IMR-90 (cell line): Measurements from ENCODE around the gene NDOR1. TPM values are rescaled to one million over a fixed set of nuclear protein-coding genes. Genes with fewer than 3 reads are reported as not detected.

Source experiments
- ATAC-seq: fragments of 200-7000 bp; cut with Tn5 transposase; 2 replicates; pipeline ENCODE4 v1.9.1; 2020; ENCODE audit warnings: low read depth, mild to moderate bottlenecking, moderate library complexity
- BruUV-seq: library from RNA; stranded (reverse); fragments of 400-500 nt; replicated peaks from 2 replicates; lab custom pipeline; 2021; lab: Mats Ljungman, UMichigan
- CTCF ChIA-PET: fragments of 300-600 bp; formaldehyde crosslinking; extraction: SDS; loops from one replicate; lab custom pipeline; 2021; ENCODE audit warnings: antibody characterized with exemption; lab: Yijun Ruan, JAX
- POLR2A ChIA-PET: fragments of 300-600 bp; sonication (Branson Sonifier 250); formaldehyde crosslinking; loops from one replicate; lab custom pipeline; 2022; ENCODE audit warnings: antibody characterized with exemption; ENCODE audit not compliant: unreplicated experiment; lab: Charles Lee
- DNase-seq: peaks from one replicate; pipeline ENCODE4 v3.0.0; 2013
- H2AFZ ChIP-seq: replicated peaks from 2 replicates; pipeline ENCODE3; 2013; ENCODE audit warnings: low read length, mild to moderate bottlenecking; ENCODE audit not compliant: poor library complexity
- H2AK5ac ChIP-seq: 2 replicates; pipeline ENCODE4 v1.6.1; 2013; ENCODE audit warnings: low read depth, low read length, inconsistent platforms
- H2AK9ac ChIP-seq: replicated peaks from 2 replicates; pipeline ENCODE3; 2013; ENCODE audit warnings: mild to moderate bottlenecking, low read depth, low read length, moderate library complexity; ENCODE audit not compliant: poor library complexity
- H2BK120ac ChIP-seq: 2 replicates; pipeline ENCODE4 v1.6.1; 2013; ENCODE audit warnings: low read depth, low read length, inconsistent platforms
- H2BK15ac ChIP-seq: 3 replicates; pipeline ENCODE4 v1.6.1; 2013; ENCODE audit warnings: low read depth, low read length, inconsistent platforms
- H2BK20ac ChIP-seq: 2 replicates; pipeline ENCODE4 v1.6.1; 2013; ENCODE audit warnings: low read depth, mild to moderate bottlenecking, inconsistent platforms, low read length, moderate library complexity
- H2BK5ac ChIP-seq: 2 replicates; pipeline ENCODE4 v1.6.1; 2013; ENCODE audit warnings: mild to moderate bottlenecking, low read depth, low read length, inconsistent platforms; ENCODE audit not compliant: poor library complexity, severe bottlenecking
- H3K14ac ChIP-seq: replicated peaks from 2 replicates; pipeline ENCODE4 v1.6.1; 2013; ENCODE audit warnings: low read depth, low read length, inconsistent platforms
- H3K18ac ChIP-seq: 2 replicates; pipeline ENCODE4 v1.6.1; 2013; ENCODE audit warnings: low read depth, low read length, control low read depth
- H3K23ac ChIP-seq: 2 replicates; pipeline ENCODE4 v1.6.1; 2013; ENCODE audit warnings: low read depth, low read length, inconsistent platforms
- H3K27ac ChIP-seq: 2 replicates; pipeline ENCODE4 v1.5.1; 2013; ENCODE audit warnings: mild to moderate bottlenecking, control low read depth, low read length; ENCODE audit not compliant: insufficient read depth
- H3K27me3 ChIP-seq: 2 replicates; pipeline ENCODE4 v1.6.1; 2013; ENCODE audit warnings: low read length; ENCODE audit not compliant: control insufficient read depth, insufficient read depth
- H3K36me3 ChIP-seq: 2 replicates; pipeline ENCODE4 v1.6.1; 2013; ENCODE audit warnings: low read length, mixed read lengths; ENCODE audit not compliant: control insufficient read depth, insufficient read depth
- H3K4ac ChIP-seq: 2 replicates; pipeline ENCODE4 v1.6.1; 2013; ENCODE audit warnings: low read depth, low read length, inconsistent platforms
- H3K4me1 ChIP-seq: 2 replicates; pipeline ENCODE4 v1.6.1; 2013; ENCODE audit warnings: low read length, mixed read lengths; ENCODE audit not compliant: control insufficient read depth, insufficient read depth
- H3K4me2 ChIP-seq: 2 replicates; pipeline ENCODE4 v1.6.1; 2013; ENCODE audit warnings: low read depth, mild to moderate bottlenecking, control low read depth, low read length, moderate library complexity
- H3K4me3 ChIP-seq: 2 replicates; pipeline ENCODE4 v1.5.1; 2013; ENCODE audit warnings: low read depth, mild to moderate bottlenecking, control low read depth, low read length, moderate library complexity; ENCODE audit not compliant: insufficient read depth
- H3K56ac ChIP-seq: 2 replicates; pipeline ENCODE4 v1.6.1; 2013; ENCODE audit warnings: low read length, inconsistent platforms; ENCODE audit not compliant: insufficient read depth; ENCODE audit errors: extremely low read depth
- H3K79me1 ChIP-seq, 2 experiments: 2 replicates each; pipeline ENCODE4 v1.6.1; 2013; ENCODE audit warnings: low read length in 2 of 2, inconsistent platforms in 1 of 2, low read depth in 1 of 2
- H3K9ac ChIP-seq: 2 replicates; pipeline ENCODE4 v1.6.1; 2013; ENCODE audit warnings: low read depth, low read length, control low read depth
- H3K9me1 ChIP-seq: 2 replicates; pipeline ENCODE4 v1.6.1; 2013; ENCODE audit warnings: low read length, inconsistent platforms; ENCODE audit not compliant: insufficient read depth
- H3K9me3 ChIP-seq: 2 replicates; pipeline ENCODE4 v1.6.1; 2013; ENCODE audit warnings: low read length; ENCODE audit not compliant: control insufficient read depth, insufficient read depth
- H4K20me1 ChIP-seq: 2 replicates; pipeline ENCODE4 v1.6.1; 2013; ENCODE audit warnings: low read length, inconsistent platforms; ENCODE audit not compliant: insufficient read depth
- H4K5ac ChIP-seq: 2 replicates; pipeline ENCODE4 v1.6.1; 2013; ENCODE audit warnings: mild to moderate bottlenecking, low read depth, low read length, control low read depth
- H4K8ac ChIP-seq, 2 experiments: 2 replicates each; pipeline ENCODE4 v1.6.1; 2013; ENCODE audit warnings: low read depth in 2 of 2, low read length in 2 of 2, control low read depth in 1 of 2, inconsistent platforms in 1 of 2
- H4K91ac ChIP-seq: 2 replicates; pipeline ENCODE4 v1.6.1; 2013; ENCODE audit warnings: low read depth, low read length, inconsistent platforms; ENCODE audit not compliant: insufficient read depth
- BHLHE40 ChIP-seq: fragments of 150-350 bp; IDR thresholded peaks from 2 replicates; pipeline ENCODE4 v1.6.1; 2016; ENCODE audit warnings: mild to moderate bottlenecking, low read depth, low read length
- CEBPB ChIP-seq: IDR thresholded peaks from 2 replicates; pipeline ENCODE4 v1.6.1; 2012; ENCODE audit warnings: low read depth, low read length, improper control_type of control experiment
- CHD1 ChIP-seq: IDR thresholded peaks from 2 replicates; pipeline ENCODE4 v1.6.1; 2012; ENCODE audit warnings: low read depth, low read length, improper control_type of control experiment
- FOS ChIP-seq: fragments of 150-350 bp; IDR thresholded peaks from 2 replicates; pipeline ENCODE4 v1.6.1; 2016; ENCODE audit warnings: low read depth, low read length
- MAZ ChIP-seq: IDR thresholded peaks from 2 replicates; pipeline ENCODE4 v1.6.1; 2012; ENCODE audit warnings: low read depth, mild to moderate bottlenecking, low read length, improper control_type of control experiment, moderate library complexity, borderline replicate concordance
- MXI1 ChIP-seq: IDR thresholded peaks from 2 replicates; pipeline ENCODE4 v1.6.1; 2012; ENCODE audit warnings: low read depth, mild to moderate bottlenecking, low read length, moderate library complexity, borderline replicate concordance
- NFE2L2 ChIP-seq: fragments of 150-350 bp; IDR thresholded peaks from 2 replicates; pipeline ENCODE4 v1.6.1; 2016; ENCODE audit warnings: low read depth, mild to moderate bottlenecking, low read length
- POLR2A ChIP-seq: IDR thresholded peaks from 2 replicates; pipeline ENCODE4 v1.6.1; 2012; ENCODE audit warnings: mild to moderate bottlenecking, low read depth, low read length
- RAD21 ChIP-seq: IDR thresholded peaks from 2 replicates; pipeline ENCODE4 v1.6.1; 2012; ENCODE audit warnings: low read length, improper control_type of control experiment
- RCOR1 ChIP-seq: IDR thresholded peaks from 2 replicates; pipeline ENCODE4 v1.6.1; 2012; ENCODE audit warnings: mild to moderate bottlenecking, low read length, improper control_type of control experiment; ENCODE audit not compliant: insufficient replicate concordance
- RFX5 ChIP-seq: IDR thresholded peaks from 2 replicates; pipeline ENCODE4 v1.8.0; 2012; ENCODE audit warnings: low read depth, mild to moderate bottlenecking, low read length, moderate library complexity
- SMC3 ChIP-seq: fragments of 150-350 bp; IDR thresholded peaks from 2 replicates; pipeline ENCODE4 v1.6.1; 2016; ENCODE audit warnings: low read depth, mild to moderate bottlenecking, antibody characterized with exemption, low read length, moderate library complexity
- USF2 ChIP-seq: fragments of 150-350 bp; IDR thresholded peaks from 2 replicates; pipeline ENCODE4 v1.6.1; 2017; ENCODE audit warnings: mild to moderate bottlenecking, antibody characterized with exemption, low read length, low read depth
- WGBS, 2 experiments: methylation state at CpG; one replicate each; pipeline versions ENCODE4 v1.1.5 to v1.1.7; 2013; ENCODE audit warnings: missing lambda C conversion rate in 2 of 2; ENCODE audit not compliant: insufficient read length in 1 of 2; ENCODE audit errors: extremely low coverage in 2 of 2; 5-methylcytosine and 5-hydroxymethylcytosine counted together
- dilution Hi-C: fragments of 300-500 bp; cut with HindIII; formaldehyde crosslinking; loops from one replicate; pipeline ENCODE4 v1.14.3; 2018; ENCODE audit warnings: low sequenced_read_pairs; ENCODE audit not compliant: unreplicated experiment
- in situ Hi-C: fragments of 300-500 bp; cut with MboI; formaldehyde crosslinking; loops from 3 replicates; pipeline ENCODE4 v1.14.3; 2019; ENCODE audit warnings: low sequenced_read_pairs, inconsistent platforms, mixed read lengths
- intact Hi-C: fragments of 100-400 bp; cut with micrococcal nuclease; formaldehyde crosslinking; loops from 2 replicates; pipeline ENCODE4 v1.10.0; 2022
- polyA plus RNA-seq, 3 experiments: library from polyadenylated mRNA; depleted of rRNA; stranded (reverse); fragments of >200 nt; gene quantifications; 2 replicates each; pipeline ENCODE4 v1.2.3, GENCODE V29; 2012; ENCODE audit warnings: low replicate concordance in 1 of 3
- total RNA-seq: library from RNA; depleted of rRNA; stranded (reverse); fragments of >200 nt; gene quantifications from 2 replicates; pipeline ENCODE4 v1.2.3, GENCODE V29; 2012
- TF ChIP-seq, protein P1 (sequence below): conservative IDR thresholded peaks from 2 replicates; pipeline ENCODE4 v1.5.1; 2012; ENCODE audit warnings: mild to moderate bottlenecking, low read depth, low read length, improper control_type of control experiment

The NDOR1 gene
- total and polyA plus RNA-seq, 2 of the 4 experiments (the other 2 are of a cell fraction), result 0.90 to 10.6 TPM

DNA sequence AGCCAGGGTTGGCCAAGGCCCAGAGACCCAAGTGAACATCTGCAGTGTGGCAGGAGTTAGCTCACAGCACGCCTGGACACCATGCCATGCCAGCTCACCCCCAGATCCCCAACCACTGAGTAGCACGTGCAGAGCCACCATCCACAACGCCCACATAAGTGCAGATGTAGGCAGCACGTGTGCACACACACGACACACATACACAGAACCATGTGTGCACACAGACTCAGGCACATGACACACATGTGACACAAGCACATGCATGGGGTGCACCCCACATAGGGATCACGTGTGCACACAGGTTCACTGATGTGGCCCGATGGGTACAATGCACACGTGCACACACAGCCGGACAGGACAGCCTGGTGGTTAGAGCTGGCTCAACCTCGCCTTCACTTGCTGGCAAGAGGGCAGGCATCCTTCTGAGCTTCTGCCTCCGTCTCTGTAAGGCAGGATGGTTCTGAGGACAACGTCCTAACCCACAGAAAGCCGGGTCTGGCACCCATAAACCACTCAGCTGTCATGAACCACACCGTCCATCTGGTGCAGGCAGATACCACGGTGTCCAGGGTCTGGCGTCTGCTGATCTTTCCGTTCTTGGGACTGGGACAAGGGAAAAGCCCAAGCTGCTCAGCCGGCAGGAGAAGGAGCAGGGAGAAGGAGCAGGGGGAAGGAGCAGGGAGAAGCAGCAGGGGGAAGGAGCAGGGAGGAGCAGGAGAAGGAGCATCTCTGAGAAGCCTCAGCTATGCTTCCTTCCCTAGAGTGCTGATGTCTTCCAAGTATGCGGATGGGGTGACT, 47.7 kb upstream of the NDOR1 start (continued):
- TF ChIP-seq CEBPB, result no peak

GRCh38 chr9:137158625-137159024, 46.9 kb upstream of the NDOR1 start:
- Histone ChIP-seq H2BK20ac (no peak overlapping the region), H3K27me3 (peaks cover 67% of the 10 kb centered on the region), H2AK5ac (no peak overlapping the region), H3K4me3 (no peak overlapping the region), H3K36me3 (no peaks in the 10 kb centered on the region), H2BK120ac (no peak overlapping the region), H2AK9ac (no peak overlapping the region), H3K4ac (no peak overlapping the region), H3K56ac (no peak overlapping the region), H3K4me1 (peaks cover 2% of the 10 kb centered on the region; the same call in 1 of the 2 replicates), H2BK5ac (no peak overlapping the region), H3K23ac (no peak overlapping the region), H2BK15ac (no peak overlapping the region), H3K79me1 (no peaks in the 10 kb centered on the region), H4K20me1 (0 out of 2 replicates have a peak, but pooled peaks cover 5% of the 10 kb centered on the region), H3K27ac (no peak overlapping the region), H4K8ac (no peak overlapping the region), H3K4me2 (no peak overlapping the region), H4K91ac (no peak overlapping the region), H3K18ac (no peak overlapping the region), H2AFZ (no peak overlapping the region), H3K14ac (no peak overlapping the region), H3K9ac (no peak overlapping the region), H3K9me1 (no peaks in the 10 kb centered on the region), H4K5ac (no peak overlapping the region), H3K9me3 (no peaks in the 10 kb centered on the region)
- ChIA-PET POLR2A (no interaction called here), CTCF (no interaction called here)
- no TSS peak for BruUV-seq
- no peak for DNase-seq
- WGBS, 2 experiments, result no CpG with 5 or more reads among the region's 4 CpGs
- ATAC-seq, result no peak
- in situ Hi-C loops (no loop called here), dilution Hi-C loops (no loop called here), intact Hi-C loops (no loop called here)
- TF ChIP-seq BHLHE40 (no peak), FOS (no peak), CEBPB (no peak), CHD1 (no peak), RAD21 (no peak), RCOR1 (no peak), MAZ (no peak), USF2 (no peak), MXI1 (no peak), RFX5 (no peak), POLR2A (no peak), SMC3 (no peak), NFE2L2 (no peak)
- TF ChIP-seq, protein P1, sequence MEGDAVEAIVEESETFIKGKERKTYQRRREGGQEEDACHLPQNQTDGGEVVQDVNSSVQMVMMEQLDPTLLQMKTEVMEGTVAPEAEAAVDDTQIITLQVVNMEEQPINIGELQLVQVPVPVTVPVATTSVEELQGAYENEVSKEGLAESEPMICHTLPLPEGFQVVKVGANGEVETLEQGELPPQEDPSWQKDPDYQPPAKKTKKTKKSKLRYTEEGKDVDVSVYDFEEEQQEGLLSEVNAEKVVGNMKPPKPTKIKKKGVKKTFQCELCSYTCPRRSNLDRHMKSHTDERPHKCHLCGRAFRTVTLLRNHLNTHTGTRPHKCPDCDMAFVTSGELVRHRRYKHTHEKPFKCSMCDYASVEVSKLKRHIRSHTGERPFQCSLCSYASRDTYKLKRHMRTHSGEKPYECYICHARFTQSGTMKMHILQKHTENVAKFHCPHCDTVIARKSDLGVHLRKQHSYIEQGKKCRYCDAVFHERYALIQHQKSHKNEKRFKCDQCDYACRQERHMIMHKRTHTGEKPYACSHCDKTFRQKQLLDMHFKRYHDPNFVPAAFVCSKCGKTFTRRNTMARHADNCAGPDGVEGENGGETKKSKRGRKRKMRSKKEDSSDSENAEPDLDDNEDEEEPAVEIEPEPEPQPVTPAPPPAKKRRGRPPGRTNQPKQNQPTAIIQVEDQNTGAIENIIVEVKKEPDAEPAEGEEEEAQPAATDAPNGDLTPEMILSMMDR, result no peak
